ENCODE data around the gene MLF2.
A peak's percentile ranks its signal among the peaks of the same experiment; 100 is the strongest.

- TF ChIP-seq, protein P1, sequence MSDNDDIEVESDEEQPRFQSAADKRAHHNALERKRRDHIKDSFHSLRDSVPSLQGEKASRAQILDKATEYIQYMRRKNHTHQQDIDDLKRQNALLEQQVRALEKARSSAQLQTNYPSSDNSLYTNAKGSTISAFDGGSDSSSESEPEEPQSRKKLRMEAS (IDR thresholded peaks at IDR 0.05): no peak
- TF ChIP-seq EGR1 (IDR thresholded peaks at IDR 0.05): peak; percentile 99
- no peak; the same call in none of the 2 replicates for TF ChIP-seq TAF1 (IDR thresholded peaks at IDR 0.05; ENCODE audit: low read depth)
- TF ChIP-seq EP300 (IDR thresholded peaks at IDR 0.05; ENCODE audit: borderline replicate concordance): peak; percentile 5; the same call in 1 of the 2 replicates
- TF ChIP-seq CEBPB (IDR thresholded peaks at IDR 0.05): no peak
- no peak for TF ChIP-seq REST (IDR thresholded peaks at IDR 0.05; ENCODE audit: low read depth)
- no peak for TF ChIP-seq RAD21 (IDR thresholded peaks at IDR 0.05; ENCODE audit: low read depth)
- 0 out of 2 replicates have a peak, but pooled peaks have one; percentile 31 for TF ChIP-seq YY1 (IDR thresholded peaks at IDR 0.05; ENCODE audit: low read depth)
- peak; percentile 58 for TF ChIP-seq TCF12 (IDR thresholded peaks at IDR 0.05; ENCODE audit: low read depth)
- TF ChIP-seq ZBTB7A (IDR thresholded peaks at IDR 0.05; ENCODE audit: low read depth): peak; percentile 42; the same call in 1 of the 2 replicates
Measured at GRCh38 chr12:6765634-6766581, 13.0 kb upstream of the MLF2 start, which contains the start of gene PTMS.
